NCI-H510A (cell line): ENCODE measurements around the gene S1PR3.

ENCODE experiments used
- DNase-seq: peaks from one replicate; lab custom pipeline; 2025; lab: John Stamatoyannopoulos, UW

The S1PR3 gene

DNA sequence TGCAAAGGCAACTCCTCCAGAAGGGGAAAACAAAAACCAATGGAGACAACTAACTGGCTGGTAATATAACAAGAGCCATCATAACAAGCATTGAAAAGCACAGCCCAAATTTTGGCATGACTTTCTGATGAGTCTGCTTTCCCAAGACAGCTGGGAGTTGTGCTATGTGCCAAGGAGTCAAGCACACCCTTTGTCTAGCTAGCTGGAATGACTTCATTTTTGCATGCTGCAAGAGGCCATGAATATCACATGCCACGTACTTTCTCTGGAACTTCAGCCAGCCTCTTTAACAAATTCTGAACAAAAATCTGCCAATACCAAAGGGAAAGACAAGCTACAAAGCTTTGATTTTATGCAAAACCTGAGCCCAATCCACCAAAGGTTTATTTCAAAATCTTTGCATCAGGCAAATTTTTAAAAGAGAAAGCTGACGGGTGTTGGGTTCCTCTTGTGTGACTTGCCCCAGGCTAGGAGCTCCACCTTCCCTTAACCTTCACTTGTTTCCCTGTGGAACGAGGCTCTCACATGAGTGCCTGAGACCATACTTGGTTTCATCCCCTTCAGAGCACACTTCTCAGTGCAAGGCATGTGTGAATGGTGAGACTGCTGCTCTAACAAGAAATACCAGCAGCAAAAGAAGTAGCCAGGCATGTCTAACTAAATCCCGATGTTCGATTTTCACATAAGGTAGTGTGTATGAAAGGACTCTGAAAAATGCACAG lies 47.3 kb downstream of the S1PR3 start:
- no peak for DNase-seq

GRCh38 chr9:89039104-89039465 lies 47.8 kb downstream of the S1PR3 start:
- no peak for DNase-seq

DNA sequence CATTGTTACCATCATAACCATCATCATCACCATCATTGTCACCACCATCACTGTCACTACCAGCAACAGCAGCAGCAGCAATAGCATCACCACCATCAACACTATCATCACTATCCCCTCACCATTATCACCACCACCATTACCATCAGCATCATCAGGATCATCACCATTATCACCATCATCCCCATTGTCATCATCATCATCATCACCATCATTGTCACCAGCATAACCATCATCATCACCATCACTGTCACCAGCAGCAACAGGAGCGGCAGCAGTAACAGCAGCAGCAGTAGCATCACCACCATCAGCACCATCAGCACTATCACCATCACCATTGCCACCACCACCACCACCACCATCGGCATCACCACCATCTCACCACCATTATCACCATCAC lies 48.4 kb downstream of the S1PR3 start:
- DNase-seq: no peak

DNA sequence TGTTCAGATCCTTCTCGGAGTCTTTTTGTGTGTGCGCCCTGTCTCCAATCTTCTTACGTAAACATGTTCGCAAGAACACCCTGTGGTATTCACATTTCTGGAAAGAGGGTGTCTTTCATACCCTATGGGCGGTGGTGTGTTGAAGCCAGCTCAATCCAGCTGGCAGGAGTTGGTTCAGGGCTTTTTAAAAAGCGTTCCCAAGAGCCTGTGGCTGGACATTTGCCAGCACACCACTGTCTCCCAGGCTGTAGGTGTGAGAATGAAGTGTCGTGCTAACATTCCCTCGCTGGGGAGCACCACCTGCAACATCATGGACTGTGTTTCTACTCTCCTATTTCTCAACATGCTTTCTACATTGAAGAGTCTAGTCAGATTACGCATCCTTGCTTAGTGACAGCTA lies 51.7 kb downstream of the S1PR3 start:
- DNase-seq: no peak

DNA sequence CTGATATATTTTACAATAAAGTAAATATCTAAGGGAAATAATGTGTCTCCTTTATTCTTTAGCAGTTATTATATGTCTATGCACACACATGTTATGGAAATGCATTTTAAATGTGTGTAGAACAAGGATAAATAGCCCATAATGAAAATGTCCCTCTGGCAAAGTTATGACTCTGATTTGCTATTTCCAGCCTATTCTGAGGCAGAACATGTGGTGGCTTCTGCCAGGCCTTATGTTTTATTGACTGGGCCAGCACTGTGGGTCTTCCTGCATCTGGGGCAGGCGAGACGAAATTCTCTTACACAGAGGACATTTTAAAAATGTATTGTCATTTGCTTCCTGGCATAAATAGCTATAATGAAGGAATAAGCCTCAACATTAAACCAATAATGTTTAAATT lies 52.8 kb downstream of the S1PR3 start:
- no peak for DNase-seq

GRCh38 chr9:89044881-89045280 lies 53.6 kb downstream of the S1PR3 start:
- no peak for DNase-seq

DNA sequence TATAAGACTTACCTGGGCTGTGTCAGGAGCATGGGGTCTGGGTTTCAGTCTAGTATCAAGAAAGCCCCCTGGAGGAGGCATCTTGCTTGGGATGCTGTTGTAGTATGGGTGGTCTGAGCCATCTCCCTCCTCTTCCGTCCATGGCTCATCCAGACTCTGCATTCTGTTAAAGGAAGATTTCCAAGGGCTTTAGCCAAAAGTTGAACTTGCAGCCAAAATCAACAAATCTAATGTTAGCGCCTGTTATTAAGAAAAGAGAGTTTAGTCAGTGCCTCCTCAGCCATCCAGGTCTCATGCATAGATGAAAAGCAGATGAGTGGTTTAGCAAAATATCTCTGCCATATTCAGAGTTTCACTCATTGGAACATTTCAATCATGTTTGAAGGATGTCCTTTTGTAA lies 55.6 kb downstream of the S1PR3 start:
- no peak for DNase-seq

DNA sequence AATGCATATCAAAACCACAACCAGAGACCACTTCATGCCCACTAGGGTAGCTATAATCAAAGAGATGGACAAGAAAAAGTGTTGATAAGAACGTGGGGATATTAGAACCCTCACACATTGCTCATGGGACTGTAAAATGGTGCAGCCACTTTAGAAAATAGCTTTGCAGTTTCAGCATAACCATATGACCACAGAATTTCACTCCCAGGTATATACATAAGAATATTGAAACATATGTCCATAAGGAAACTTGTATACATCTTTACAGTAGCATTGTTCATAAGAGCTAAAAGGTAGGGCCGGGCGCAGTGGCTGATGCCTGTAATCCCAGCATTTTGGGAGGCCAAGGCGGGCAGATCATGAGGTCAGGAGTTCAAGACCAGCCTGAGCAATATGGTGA lies 56.4 kb downstream of the S1PR3 start:
- no peak for DNase-seq

- no peak for DNase-seq
Measured at GRCh38 chr9:89048616-89049015, 57.3 kb downstream of the S1PR3 start.

DNA sequence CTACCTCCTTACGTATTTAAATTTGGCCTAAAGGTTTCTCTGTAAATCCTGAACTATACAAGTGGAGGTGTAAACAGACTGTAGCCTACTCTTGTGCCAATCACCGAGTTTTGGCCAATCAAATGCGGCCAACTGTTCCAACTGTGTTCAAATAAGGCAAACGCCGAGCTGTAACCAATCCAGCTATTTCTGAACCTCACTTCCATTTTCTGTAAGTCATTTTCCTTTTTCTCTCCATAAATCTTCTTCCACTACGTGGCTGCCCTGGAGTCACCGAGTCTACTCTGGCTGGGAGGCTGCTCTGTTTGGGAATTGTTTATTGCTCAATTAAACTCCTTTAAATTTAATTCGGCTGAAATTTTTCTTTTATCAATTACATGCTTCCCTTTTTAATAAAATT lies 58.4 kb downstream of the S1PR3 start:
- no peak for DNase-seq

GRCh38 chr9:89051421-89052025 lies 60.3 kb downstream of the S1PR3 start:
- no peak for DNase-seq

GRCh38 chr9:89052470-89053097 lies 61.3 kb downstream of the S1PR3 start:
- DNase-seq: no peak

GRCh38 chr9:89053301-89053700 lies 62.0 kb downstream of the S1PR3 start:
- DNase-seq: no peak
